PC-9 (cell line): ENCODE results near the gene USP13.

Experiments
- EZH2 ChIP-seq: fragments of 200-600 bp; sonication (generic); IDR thresholded peaks from 2 replicates; pipeline ENCODE4 v1.8.0; 2017; ENCODE audit warnings: antibody characterized with exemption, low read depth
- TF ChIP-seq, protein P1 (sequence below): fragments of 200-600 bp; sonication (generic); conservative IDR thresholded peaks from 2 replicates; pipeline ENCODE4 v1.6.1; 2017; ENCODE audit warnings: mixed run types, antibody characterized with exemption, mild to moderate bottlenecking, moderate library complexity

DNA sequence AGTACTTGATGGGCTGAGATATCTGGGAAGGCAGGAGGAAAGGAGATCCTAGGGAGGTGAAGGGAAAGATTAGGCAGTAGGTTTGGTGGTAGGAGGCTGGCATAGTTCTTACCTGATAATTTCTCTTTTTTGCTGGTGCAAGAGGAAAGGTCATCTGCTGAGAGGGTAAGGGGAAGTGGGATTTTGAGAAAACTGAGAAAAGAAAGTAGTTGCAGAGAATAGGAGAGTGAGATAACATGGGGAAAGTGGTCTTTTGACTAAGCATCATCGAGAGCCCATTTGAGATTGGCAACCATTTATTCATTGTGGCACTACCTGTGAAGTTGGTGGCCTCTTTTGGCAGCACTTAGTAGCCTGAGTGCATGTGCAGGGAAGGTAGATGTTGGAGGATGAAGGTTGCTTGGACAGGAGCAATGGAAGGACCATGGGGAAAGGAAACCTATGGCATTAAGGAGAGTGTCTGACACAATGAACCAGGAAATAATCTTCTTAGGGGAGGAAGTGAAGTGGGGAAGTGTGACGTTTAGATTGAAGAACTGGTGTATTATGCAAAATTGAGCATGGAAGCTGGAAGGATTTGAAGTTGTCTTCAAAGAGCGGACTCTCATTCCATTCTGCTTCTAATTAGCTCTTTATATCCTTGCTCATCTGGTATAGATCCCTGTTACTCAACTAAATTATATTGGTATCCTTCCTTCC, 21.9 kb upstream of the USP13 start:
- TF ChIP-seq EZH2: no peak
- TF ChIP-seq, protein P1, sequence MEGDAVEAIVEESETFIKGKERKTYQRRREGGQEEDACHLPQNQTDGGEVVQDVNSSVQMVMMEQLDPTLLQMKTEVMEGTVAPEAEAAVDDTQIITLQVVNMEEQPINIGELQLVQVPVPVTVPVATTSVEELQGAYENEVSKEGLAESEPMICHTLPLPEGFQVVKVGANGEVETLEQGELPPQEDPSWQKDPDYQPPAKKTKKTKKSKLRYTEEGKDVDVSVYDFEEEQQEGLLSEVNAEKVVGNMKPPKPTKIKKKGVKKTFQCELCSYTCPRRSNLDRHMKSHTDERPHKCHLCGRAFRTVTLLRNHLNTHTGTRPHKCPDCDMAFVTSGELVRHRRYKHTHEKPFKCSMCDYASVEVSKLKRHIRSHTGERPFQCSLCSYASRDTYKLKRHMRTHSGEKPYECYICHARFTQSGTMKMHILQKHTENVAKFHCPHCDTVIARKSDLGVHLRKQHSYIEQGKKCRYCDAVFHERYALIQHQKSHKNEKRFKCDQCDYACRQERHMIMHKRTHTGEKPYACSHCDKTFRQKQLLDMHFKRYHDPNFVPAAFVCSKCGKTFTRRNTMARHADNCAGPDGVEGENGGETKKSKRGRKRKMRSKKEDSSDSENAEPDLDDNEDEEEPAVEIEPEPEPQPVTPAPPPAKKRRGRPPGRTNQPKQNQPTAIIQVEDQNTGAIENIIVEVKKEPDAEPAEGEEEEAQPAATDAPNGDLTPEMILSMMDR: no peak
